GM19467 (cell line): ENCODE data around the gene NUP98.
"Not testable (repeated sequence)": the region's sequence is repeated elsewhere in the genome, so short reads cannot be mapped to it uniquely, and the experiment has no call there.

Source experiments
- ATAC-seq: cut with Tn5 transposase; IDR thresholded peaks from one replicate; pipeline ENCODE4 v1.9.1; 2021; ENCODE audit warnings: mild to moderate bottlenecking, moderate library complexity; ENCODE audit not compliant: unreplicated experiment

NUP98 gene

DNA sequence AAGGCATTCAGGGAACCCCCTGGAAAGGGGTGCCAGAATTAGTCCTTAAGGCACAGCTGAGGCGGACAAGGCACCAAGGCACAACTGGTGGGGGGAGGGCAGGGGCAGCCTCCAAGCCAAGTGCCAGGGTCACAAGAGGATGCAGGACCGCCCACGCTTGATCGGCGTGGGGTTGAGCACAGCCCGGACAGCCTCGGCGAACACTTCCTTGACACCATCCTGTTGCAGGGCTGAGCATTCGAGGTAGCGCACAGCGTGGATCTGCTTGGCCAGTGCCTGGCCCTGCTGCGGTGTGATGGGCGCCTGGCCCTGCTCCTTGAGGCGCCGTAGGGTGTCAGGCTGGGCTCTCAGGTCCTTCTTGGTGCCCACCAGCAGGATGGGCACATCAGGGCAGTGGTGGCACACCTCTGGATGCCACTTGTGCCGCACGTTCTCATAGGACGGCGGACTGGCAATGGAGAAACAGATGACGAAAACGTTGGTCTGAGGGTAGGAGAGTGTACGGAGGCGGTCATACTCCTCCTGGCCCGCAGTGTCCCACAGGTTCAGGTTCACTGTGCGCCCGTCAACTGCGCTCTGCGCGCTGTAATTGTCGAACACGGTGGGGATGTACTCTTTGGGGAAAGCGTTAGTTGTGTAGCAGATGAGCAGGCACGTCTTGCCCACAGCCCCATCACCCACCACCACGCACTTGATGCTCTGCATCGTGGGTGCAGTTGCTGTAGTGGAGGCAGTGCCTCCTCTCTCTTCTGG is 30.3 kb upstream of the NUP98 start:
- ATAC-seq, result no peak

DNA sequence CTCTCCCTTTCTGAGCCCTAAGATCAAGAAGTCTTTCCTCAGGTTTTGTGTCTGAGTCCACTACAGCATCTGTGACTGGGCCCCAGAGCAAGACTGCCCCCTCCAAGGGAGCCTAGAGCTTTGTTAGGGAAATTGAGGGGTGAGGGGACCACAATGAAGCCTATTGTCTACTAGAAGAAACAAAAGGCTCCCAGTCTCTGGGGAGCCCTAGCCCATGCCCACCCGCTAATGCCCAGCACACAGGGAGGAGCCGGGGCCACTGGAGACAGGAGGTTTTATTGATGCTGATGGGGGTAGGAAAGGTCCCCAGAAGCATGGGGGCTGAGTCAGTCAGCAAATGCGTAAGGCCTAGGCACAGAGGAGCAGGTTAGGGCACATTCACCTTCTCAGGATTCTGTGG is 29.4 kb upstream of the NUP98 start:
- no peak for ATAC-seq

DNA sequence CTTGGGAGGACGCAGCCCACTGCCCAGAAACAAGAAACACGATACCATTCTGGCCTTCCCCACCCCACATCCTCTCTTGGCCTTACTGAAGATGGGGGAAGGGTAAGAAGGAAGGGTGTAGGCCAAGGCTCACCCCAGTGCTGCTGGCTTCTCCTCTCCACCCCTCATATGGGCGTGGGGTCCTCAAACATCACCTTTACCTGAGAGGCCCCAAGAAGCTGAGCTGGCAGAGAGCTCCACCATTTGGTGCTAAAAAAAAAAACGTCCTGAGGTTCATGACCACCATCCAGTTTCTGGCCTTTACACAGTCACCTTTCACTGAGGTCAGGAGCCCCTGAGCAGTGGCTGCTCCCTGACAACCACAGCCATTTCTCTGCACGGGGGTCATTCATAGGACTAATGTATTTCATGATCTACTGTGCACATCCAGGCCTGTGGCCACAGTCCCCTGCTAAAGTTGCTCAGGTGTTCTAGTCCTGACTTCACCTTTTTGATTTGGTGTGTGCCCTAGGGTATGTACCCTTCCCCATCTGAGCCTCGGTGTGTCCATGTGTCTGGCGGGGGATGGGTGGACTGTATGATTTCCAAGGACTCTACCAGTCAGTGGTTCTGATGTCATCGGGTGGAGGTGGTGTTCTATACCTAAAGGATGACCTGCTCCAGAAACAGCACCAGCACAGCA is 28.3 kb upstream of the NUP98 start:
- ATAC-seq, result no peak

DNA sequence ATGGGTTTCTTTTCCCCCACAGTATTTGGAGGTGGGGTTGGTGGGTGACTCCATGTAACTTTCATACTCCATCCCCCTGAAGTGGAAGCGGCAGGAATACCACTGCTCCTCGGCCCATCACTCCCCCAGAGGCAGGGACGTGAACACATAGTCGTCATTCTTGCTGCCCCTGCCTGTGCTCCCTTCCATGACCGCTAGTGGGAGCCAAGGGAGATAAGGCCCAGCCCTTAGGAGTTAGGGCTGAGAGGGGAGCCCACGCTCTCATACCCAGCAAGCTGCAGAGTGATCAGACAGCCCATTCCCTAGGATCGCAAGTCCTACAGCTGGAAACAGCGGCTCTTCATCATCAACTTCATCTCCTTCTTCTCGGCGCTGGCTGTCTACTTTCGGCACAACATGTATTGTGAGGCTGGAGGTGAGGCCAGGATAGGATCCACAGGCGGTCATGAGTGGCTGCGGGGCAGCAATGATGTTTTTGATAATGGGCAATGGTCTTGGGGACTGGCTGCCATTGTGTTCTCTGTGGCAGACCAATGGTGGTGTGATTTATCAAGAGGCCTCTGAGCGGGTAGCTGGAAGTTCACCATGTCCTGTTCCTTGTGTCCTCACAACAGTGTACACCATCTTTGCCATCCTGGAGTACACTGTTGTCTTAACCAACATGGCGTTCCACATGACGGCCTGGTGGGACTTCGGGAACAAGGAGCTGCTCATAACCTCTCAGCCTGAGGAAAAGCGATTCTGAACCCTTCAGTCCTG is 27.5 kb upstream of the NUP98 start:
- peak; percentile 88 for ATAC-seq

DNA sequence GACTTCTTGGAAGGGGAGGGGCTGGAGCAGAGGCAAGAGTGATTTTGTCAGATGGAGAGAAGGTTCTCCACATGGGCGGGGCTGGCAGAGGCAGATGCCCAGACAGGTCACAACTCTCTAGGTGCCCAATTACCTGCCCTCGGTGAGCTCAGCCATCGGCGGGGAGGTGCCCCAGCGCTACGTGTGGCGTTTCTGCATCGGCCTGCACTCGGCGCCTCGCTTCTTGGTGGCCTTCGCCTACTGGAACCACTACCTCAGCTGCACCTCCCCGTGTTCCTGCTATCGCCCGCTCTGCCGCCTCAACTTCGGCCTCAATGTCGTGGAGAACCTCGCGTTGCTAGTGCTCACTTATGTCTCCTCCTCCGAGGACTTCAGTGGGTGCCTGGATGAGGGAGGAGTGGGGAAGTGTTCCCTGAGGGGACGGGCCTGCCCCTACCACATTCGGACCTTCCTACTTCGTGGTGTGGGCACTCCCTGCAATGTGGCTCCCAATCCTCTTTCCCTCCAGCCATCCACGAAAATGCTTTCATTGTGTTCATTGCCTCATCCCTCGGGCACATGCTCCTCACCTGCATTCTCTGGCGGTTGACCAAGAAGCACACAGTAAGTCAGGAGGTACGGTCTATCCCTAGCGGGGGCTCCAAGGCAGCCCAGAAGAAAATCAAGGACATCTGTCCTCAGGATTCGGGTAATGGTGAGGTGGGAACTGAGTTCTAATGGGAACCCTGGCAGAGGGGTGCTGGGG is 26.6 kb upstream of the NUP98 start:
- ATAC-seq, result no peak

DNA sequence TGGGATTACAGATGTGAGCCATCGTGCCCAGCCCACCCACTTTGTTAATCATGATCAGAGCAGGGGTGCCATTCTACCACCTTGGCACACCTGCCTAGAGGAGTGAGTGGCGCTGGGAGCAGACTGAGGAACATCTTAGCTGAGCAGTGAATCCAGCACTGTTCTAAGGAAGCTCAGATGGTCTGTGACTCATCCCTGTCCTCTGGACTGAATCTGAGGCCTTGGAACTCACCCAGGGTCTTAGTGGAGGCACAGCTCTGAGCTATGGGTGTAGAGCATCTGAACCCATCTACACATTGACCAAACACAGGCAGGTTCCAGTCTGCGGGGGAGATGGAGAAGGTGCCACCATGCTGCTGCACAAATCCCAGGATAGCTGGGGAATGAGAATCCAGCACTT is 25.9 kb upstream of the NUP98 start:
- no peak for ATAC-seq

DNA sequence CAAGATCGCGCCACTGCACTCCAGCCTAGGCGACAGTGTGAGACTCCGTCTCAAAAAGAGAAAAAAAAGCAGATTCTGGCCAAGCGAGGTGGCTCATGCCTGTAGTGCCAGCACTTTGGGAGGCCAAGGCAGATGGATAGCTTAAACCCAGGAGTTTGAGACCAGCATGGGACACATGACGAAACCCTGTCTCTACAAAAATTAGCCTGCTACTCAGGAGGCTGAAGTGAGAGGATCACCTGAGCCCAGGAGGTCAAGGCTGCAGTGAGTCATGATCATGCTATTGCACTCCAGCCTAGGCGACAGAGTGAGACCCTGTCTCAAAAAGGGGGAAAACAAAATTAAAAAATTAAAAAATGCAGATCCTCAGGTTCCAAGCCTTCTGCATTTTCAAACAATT is 25.0 kb upstream of the NUP98 start:
- ATAC-seq, result no peak

DNA sequence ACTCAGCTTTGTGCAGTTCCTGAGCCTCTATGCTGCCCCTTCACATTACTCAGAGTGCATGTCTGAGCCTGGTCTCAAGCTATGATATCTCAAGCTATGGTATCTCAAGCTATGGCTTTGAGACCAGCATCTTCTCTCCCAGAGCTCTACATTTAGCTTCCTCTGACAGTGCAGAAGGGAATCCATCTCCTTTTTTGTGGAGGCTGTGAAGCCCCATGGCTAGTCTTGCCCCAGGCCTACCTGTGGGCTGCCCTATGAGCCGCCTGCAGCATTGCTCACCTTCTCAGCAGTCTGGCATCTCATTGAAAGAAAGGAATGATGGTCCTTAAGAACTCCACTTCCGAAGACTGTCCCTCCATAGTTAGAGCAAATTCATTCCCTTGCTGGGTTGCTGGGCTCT is 23.6 kb upstream of the NUP98 start:
- ATAC-seq, result no peak

DNA sequence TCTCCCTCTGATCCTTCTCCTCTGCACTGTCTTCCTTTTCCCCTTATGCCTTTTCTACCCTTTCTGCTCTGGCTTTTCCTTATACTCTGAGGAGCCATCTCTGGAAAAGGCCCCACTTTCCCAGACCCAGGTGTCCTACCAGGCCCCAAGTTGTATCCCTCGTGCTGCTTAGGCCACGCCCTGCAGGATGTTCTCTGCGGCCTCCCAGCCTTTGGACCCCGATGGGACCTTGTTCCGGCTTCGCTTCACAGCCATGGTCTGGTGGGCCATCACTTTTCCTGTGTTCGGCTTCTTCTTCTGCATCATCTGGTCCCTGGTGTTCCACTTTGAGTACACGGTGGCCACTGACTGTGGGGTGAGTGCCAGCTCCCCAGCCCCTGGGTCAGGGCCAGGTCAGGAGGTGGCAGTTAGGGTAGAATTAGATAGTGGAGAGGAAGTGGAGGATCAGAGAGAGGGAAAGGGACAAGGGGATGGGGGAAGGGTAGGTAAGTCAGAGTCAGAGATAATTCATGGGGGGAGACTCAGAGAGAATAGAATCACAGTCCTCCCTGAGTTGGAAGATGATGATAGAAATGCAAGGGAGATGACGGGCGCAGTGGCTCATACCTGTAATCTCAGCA is 19.9 kb upstream of the NUP98 start:
- ATAC-seq, result no peak

DNA sequence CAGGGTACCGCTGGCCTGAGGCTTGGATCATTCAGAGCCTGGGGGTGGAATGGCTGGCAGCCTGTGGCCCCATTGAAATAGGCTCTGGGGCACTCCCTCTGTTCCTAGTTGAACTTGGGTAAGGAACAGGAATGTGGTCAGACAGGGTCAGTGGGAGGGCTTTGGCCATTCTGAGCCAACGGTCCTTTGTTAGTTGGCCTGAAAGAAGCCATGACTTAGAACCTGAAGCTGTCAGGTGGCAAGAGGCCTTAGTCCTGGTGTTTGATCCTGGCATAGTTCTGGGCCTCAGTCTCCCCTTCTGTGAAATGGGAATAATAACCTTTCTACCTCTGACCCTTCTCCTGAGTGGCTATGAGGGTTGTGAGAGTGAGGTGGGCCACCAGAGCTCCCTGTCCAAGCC is 19.3 kb upstream of the NUP98 start:
- ATAC-seq, result no peak

DNA sequence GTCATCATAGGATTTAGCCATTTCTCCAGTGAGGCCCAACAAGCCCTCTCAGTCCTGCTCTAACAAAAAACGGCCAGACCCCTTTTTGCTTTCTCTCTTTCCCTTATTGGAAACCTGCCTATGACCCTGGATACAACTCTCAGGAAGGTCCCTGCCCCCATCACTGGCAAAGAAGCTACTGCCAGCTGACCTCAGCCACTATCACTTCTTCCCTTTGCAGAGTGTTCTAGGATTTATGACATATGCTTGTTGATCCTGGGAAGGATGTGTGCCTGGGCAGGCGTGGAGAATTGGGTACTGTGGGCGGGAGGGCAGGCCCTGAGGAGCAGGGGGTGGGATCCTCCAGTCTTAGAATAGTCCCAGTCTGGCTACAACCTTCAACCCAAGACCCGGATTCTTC is 18.5 kb upstream of the NUP98 start:
- no peak for ATAC-seq

DNA sequence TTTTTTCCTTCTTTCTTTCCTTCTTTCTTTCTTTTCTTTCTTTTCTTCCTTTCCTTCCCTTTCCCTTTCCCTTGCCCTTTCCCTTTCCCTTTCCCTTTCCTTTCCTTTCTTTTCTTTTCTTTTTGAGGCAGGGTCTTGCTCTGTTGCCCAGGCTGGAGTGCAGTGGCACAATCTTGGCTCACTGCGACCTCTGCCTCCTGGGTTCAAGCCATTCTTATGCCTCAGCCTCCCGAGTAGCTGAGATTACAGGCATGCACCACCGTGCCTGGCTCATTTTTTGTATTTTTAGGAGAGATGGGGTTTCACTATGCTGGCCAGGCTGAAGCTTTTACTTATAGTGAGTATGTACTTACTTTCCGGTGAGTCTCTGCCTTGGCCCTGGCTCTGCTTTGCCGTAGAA is 17.5 kb upstream of the NUP98 start:
- ATAC-seq, result not testable (repeated sequence)

DNA sequence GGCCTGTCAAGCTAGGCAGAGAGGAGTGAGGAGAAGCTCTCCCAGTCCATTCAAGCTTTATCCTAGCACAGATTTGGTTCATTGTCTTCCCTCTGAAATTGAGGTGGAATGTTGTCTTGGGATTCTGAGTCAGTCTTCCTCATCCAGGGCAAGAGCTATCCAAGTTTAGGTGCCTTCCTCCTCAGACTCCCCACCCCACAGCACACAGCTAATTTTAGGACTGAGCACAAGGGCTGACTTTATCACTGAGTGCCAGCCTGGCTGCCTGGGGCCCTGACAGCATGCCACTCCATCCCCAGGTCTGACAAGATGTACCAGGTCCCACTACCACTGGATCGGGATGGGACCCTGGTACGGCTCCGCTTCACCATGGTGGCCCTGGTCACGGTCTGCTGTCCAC is 13.6 kb upstream of the NUP98 start:
- no peak for ATAC-seq

DNA sequence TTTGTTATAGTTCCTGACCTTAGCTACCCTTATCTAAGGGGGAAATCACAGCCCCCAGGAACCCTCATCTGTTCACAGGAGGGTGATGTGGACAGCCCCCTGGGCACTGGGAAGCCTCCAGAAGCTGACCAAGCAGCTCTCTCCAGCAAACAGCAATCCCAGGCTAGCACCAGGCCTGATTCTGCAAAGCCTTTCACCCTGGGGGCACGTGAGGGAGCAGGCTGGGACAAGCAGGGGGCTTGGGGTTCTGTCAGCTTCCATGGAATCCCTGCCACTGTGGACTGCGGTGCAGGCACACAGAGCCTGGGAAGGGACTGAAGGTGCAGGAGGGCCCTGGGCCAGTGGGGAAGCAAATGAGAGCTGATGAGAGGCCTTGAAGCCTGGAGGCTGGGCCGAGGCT is 13.1 kb upstream of the NUP98 start:
- no peak for ATAC-seq

DNA sequence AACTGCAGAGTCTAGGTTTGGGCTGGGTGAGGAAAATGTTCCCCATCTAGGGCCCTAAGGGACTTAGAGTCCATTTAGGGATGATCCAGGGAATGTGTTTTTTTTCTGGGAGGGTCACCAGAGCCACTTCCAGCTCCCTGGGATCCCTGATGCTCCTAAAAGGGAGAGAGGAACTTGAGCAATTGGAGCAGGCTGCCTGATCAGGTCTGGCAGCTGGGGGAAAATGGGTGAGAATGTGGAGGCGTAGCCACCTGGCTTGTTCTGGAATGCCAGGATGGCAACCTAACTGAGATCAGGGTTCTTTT is 12.2 kb upstream of the NUP98 start:
- no peak for ATAC-seq

DNA sequence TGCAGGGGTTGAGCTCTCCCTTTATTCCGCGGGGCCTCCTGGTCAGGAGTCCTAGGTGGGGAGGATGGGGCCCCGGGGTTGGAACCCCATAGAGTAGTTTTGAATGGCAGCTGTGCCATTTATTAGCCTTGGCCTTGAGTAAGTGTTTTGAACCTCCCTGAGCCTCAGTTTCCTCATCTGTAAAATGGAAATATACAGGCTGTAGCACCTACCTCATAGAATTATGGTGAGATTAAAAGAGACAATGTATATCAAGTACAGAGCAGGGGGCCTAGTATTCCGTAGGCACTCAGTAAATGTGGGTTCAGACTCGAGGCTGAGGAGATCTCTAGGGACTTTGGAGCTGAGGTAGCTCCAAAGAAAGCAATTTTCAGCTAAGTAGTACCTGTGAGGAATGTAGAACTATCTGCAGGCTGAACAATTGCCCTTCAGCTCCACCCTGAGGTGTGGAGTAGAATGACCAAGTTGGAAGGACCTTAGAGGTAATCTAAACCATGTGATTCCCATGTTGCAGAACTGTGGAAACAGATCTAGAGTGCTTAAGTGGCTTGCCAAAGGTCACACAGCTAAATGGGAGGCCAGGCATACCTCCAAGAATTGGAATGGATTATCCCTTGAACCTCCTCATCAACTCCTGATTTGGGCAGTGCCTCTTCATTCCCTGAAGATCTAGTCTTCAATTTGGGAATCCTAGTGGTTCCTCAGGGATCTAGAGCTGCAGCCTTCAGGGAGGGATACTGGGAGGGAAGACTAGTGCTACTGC is 11.7 kb upstream of the NUP98 start:
- ATAC-seq, result no peak

DNA sequence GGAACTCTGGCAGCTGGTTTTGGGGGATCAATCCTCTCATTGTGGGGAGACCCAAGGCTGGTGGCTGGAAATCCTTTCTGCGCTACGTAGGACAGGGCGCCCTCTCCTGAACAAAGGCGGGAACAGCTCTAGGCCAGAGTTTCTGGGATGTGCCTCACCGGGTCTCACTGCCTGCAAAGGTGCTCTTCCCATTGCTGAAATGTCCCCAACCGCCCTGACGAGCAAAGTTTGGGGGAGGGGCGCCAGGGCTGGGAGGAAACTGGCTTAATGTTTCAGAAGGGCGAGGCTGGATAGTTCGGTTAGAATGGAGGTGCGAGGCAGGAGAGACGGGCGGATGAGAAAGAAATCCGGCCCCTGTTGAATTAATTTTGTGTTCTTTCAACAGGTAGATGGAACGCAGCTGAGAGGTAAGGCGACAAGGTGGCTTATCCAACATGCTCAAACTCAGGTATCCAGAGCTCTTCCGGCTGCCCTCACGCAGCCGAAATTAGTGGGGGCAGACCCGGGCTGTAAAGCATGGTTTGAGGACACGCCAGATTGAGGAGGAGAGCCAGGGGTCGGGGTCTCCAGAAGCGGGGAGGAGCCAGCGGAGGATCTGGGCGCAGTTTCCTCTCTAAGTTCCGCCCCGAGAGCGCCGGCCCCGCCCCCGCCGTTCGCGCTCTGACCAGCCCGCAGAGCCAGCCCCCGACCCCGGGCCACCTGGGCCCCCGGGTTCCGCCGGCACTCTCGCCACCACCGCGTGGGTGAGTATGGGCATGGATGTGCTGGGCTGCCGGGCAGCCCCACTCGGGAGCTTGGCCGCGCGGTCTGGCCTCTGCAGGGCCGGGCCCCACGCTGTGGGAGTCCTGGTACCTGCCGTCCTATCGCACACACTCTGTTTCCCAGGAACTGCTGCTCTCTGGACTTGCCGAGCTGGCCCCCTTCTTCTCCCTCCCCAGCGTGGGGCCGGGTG is 10.8 kb upstream of the NUP98 start, which contains the start of gene PGAP2:
TSS of gene PGAP2 (plus strand) at position 652 of the 952 bp plus-strand sequence. CDS start 2,700 bp downstream, outside the sequence.
- ATAC-seq, result peak; percentile 56

DNA sequence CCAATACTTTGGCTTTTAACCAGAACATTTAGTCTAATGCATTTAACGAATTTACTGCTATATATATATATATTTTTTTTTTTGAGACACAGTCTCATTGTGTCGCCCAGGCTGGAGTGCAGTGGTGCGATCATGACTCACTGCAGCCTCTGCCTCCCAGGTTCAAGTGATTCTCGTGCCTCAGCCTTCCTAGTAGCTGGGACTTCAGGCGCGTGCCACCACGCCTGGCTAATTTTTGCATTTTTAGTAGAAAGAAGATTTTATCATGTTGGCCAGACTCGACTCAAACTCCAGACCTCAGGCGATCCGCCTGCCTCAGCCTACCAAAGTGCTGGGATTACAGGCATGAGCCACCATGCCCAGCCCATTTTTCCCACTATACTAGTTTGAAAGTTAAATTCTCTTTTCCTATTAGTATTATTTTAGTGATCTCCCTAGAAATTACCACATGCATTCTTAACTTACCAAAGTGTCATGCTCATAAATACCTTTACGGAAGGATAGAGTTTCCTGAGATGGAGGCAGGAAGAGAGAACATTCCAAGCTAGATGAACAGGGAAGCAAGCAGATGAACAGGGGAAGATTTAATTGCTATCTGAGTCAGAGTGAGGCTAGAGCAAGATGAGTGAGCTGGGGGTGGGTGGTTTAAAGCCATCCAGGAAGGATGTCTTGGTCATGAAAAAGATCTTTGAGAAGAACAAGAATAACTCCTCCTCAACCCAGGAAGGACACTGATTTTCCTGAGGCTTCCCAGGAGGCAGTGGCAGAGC is 6.6 kb upstream of the NUP98 start:
- no peak for ATAC-seq
